ENCODE results near the gene SCARB1. TPM values are rescaled to one million over a fixed set of nuclear protein-coding genes. Genes with fewer than 3 reads are reported as not detected.
"Not testable (repeated sequence)": the region's sequence is repeated elsewhere in the genome, so short reads cannot be mapped to it uniquely, and the experiment has no call there.

The SCARB1 gene
- total RNA-seq, 1 experiment from 2014 or later: 44.9 TPM

- DNase-seq: no peak
- Histone ChIP-seq H3K27me3 (ENCODE audit: control insufficient read depth, insufficient read depth, low read length) (no peaks in the 10 kb centered on the region), H3K36me3 (replicated peaks; ENCODE audit: control insufficient read depth, insufficient read depth, low read length) (no peaks in the 10 kb centered on the region), H3K4me3 (ENCODE audit: insufficient read depth, low read depth, low read length) (no peak overlapping the region)
These were observed 32.8 kb upstream of the SCARB1 start for GRCh38 chr12:124896461-124896860.

DNA sequence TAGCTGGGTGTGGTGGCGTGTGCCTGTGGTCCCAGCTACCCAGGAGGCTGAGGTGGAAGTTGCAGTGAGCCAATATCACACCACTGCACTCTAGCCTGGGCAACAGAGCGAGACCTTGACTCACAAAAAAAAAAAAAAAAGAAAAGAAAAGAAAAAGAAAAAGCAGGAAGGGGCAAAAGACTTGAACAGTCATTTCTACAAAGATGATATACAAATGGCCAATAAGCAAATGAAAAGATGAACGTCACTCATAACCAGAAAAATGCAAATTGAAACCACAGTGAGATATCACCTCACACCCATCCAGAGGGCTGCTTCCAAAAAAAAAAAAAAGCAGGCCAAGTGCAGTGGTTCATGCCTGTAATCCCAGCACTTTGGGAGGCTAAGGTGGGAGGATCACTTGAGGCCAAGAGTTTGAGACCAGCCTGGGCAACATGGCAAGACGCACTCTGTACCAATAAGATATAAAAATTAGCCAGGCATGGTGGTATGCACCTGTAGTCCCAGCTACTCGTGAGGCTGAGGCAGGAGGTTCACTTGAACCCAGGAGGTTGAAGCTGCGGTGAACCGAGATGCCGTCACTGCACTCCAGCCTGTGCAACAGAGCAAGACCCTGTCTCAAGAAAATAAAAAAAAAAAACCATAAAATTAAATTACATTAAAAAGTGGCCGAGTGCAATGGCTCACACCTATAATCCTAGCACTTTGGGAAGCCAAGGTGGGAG, 30.3 kb upstream of the SCARB1 start:
- DNase-seq: no peak
- no peak overlapping the region for H3K4me3 ChIP-seq (ENCODE audit: insufficient read depth, low read depth, low read length)
- H3K36me3 ChIP-seq (replicated peaks; ENCODE audit: control insufficient read depth, insufficient read depth, low read length): no peaks in the 10 kb centered on the region
- no peaks in the 10 kb centered on the region for H3K27me3 ChIP-seq (ENCODE audit: control insufficient read depth, insufficient read depth, low read length)

GRCh38 chr12:124888260-124888659, 24.6 kb upstream of the SCARB1 start:
- DNase-seq: no peak
- H3K4me3 ChIP-seq (ENCODE audit: insufficient read depth, low read depth, low read length): no peak overlapping the region
- no peaks in the 10 kb centered on the region for H3K27me3 ChIP-seq (ENCODE audit: control insufficient read depth, insufficient read depth, low read length)
- no peaks in the 10 kb centered on the region for H3K36me3 ChIP-seq (replicated peaks; ENCODE audit: control insufficient read depth, insufficient read depth, low read length)

DNA sequence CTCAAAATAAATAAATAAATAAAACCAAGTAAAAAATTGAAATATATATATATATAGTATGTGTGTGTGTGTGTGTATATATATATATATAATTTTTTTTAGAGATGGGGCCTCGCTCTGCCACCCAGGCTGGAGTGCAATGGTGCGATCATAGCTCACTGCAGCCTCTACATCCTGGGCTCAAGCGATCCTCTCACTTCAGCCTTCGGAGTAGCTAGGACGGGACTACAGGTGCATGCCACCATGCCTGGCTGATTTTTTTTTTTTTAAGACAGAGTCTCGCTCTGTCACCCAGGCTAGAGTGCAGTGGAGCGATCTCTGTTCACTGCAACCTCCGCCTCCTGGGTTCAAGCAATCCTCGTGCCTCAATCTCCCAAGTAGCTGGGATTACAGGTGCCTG, 24.1 kb upstream of the SCARB1 start:
- H3K36me3 ChIP-seq (replicated peaks; ENCODE audit: control insufficient read depth, insufficient read depth, low read length); H3K27me3 ChIP-seq (ENCODE audit: control insufficient read depth, insufficient read depth, low read length); H3K4me3 ChIP-seq (ENCODE audit: insufficient read depth, low read depth, low read length); DNase-seq: not testable (repeated sequence)

DNA sequence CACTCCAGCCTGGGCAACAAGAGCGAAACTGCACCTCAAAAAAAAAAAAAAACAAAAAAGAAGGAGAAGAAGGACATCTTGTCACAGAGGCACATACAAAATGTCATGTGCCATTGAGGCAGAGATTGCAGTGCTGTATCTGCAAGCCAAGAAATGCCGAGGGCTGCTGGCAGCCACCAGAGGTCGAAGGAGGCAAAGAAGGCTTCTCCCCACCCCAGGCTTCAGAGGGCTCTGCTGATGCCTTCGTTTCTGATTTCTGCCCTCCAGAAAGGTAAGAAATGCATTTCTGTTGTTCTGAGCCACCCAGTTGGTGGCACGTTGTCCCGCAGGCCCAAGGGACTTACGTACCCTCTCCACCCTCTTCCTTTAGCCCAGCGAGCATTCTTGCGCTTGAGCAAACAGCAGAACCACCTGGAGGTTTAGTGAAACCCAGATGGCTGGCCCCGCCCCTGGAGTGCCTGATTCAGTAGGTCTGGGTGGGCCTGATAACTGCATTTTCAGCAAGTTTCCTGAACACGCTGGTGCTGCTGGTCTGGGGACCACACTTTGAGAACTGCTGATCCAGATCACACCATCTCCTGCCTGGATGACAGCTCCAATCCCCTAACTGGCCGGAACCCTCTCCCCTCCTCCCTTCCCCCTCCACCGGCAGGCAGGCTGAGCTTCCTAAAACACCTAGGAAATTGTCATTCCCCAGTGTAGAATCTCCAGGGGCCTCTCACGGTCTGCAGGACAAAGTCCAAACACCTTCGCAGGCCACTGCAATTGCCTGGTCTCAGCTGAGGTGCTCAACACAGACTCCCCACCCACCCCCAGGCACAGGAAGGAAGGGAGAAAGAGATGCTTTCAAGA, 21.1 kb upstream of the SCARB1 start:
- peak; percentile 61 for DNase-seq
- Histone ChIP-seq H3K4me3 (ENCODE audit: insufficient read depth, low read depth, low read length) (no peak overlapping the region), H3K27me3 (ENCODE audit: control insufficient read depth, insufficient read depth, low read length) (no peaks in the 10 kb centered on the region), H3K36me3 (replicated peaks; ENCODE audit: control insufficient read depth, insufficient read depth, low read length) (no peaks in the 10 kb centered on the region)

DNA sequence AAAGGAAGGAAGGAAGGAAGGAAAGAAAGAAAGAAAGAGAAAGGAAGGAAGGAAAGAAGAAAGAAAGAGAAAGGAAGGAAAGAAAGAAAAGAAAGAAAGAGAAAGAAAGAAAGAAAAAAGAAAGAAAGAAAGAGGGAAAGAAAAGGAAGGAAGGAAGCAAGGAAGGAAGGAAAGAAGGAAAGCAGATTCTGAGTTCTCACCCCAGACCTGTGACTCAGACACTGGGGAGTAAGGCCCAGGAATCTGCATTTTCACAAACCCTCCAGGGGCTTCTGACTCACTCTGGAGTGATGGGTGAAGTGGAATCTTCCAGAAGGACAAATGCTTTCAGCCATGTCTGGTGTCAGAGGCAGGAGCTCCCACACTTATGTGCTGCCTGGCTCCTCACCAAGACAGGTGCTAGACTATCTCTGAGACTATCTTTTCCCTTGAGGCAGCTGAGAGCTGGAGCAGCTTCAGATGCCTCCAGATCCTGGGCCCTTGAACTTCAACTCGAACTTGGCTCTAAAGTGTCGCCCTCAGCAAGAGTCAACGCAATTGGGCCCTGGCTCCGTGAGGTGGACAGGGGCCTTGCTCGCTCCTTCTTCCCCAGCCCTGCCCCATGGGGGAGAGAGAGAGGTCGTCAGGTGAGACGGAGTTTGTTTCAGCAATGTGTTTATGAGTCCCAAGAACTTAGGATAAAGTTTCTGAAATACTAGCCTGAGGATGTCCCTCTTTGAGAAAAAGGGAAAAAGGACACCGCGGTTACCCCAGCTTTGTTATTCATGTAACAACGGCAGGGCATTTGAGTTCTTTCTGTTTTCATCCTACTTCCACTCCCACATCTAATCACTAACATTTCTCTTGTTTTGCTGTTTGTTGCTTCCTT, 19.8 kb upstream of the SCARB1 start:
- peak; percentile 44 for DNase-seq
- Histone ChIP-seq H3K27me3 (ENCODE audit: control insufficient read depth, insufficient read depth, low read length) (no peaks in the 10 kb centered on the region), H3K4me3 (ENCODE audit: insufficient read depth, low read depth, low read length) (no peak overlapping the region), H3K36me3 (replicated peaks; ENCODE audit: control insufficient read depth, insufficient read depth, low read length) (no peaks in the 10 kb centered on the region)

DNA sequence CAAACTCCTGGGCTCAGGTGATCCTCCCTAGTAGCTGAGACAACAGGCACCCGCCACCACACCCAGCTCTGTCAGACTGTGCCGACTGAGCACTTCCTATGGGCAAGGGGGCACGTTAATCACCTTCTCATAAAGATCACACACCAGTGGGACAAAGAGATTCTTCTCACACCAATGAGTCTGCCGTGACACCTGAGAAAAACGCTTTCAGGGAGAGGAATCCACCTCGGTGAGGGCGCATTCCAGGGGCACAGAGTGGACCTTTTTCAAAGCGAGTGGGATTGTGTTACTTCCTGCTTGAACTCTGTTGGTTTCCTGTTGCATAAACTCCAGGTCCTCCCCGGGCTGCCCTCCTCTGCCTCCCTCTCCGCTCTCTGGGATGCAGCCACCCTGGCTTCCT, 17.5 kb upstream of the SCARB1 start:
- Histone ChIP-seq H3K4me3 (ENCODE audit: insufficient read depth, low read depth, low read length) (no peak overlapping the region), H3K27me3 (ENCODE audit: control insufficient read depth, insufficient read depth, low read length) (no peaks in the 10 kb centered on the region), H3K36me3 (replicated peaks; ENCODE audit: control insufficient read depth, insufficient read depth, low read length) (no peaks in the 10 kb centered on the region)
- peak; percentile 44 for DNase-seq

DNA sequence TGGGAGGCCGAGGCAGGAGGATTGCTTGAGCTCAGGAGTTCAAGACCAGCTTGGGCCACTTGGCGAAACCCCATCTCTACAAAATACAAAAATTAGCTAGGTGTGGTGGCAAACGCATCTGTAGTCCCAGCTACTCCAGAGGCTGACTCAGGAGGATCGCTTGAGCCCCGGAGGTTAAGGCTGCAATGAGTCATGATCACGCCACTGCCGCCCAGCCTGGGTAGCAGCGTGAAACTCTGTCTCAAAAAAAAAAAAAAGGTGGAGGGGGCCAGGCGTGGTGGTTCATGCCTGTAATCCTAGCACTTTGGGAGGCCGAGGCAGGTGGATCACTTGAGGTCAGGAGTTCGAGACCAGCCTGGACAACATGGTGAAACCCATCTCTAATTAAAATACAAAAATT, 16.7 kb upstream of the SCARB1 start:
- not testable (repeated sequence) for DNase-seq; H3K27me3 ChIP-seq (ENCODE audit: control insufficient read depth, insufficient read depth, low read length); H3K4me3 ChIP-seq (ENCODE audit: insufficient read depth, low read depth, low read length); H3K36me3 ChIP-seq (replicated peaks; ENCODE audit: control insufficient read depth, insufficient read depth, low read length)

GRCh38 chr12:124878795-124879516, 15.3 kb upstream of the SCARB1 start:
- Histone ChIP-seq H3K36me3 (replicated peaks; ENCODE audit: control insufficient read depth, insufficient read depth, low read length) (no peaks in the 10 kb centered on the region), H3K27me3 (ENCODE audit: control insufficient read depth, insufficient read depth, low read length) (no peaks in the 10 kb centered on the region), H3K4me3 (ENCODE audit: insufficient read depth, low read depth, low read length) (no peak overlapping the region)
- no peak for DNase-seq

- no peak overlapping the region for H3K4me3 ChIP-seq (ENCODE audit: insufficient read depth, low read depth, low read length)
- no peaks in the 10 kb centered on the region for H3K27me3 ChIP-seq (ENCODE audit: control insufficient read depth, insufficient read depth, low read length)
- DNase-seq: peak; percentile 54
- H3K36me3 ChIP-seq (replicated peaks; ENCODE audit: control insufficient read depth, insufficient read depth, low read length): no peaks in the 10 kb centered on the region
These were observed 13.8 kb upstream of the SCARB1 start for GRCh38 chr12:124877423-124877822.

DNA sequence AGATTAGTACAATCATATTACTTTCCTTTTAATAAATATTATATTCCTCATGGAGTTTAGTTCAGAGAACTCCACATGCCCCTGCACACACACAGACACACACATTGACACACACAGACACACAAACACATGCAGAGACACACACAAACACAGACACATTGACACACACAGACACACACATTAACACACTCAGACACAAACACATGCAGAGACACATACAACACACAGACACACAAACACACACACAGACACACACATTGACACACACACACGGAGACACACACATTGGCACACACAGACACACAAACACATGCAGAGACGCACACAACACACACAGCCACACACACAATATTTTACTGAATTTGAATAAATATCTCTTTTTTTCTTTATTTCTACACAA, 12.5 kb upstream of the SCARB1 start:
- DNase-seq: no peak
- H3K4me3 ChIP-seq (ENCODE audit: insufficient read depth, low read depth, low read length): no peak overlapping the region
- no peaks in the 10 kb centered on the region for H3K36me3 ChIP-seq (replicated peaks; ENCODE audit: control insufficient read depth, insufficient read depth, low read length)
- no peaks in the 10 kb centered on the region for H3K27me3 ChIP-seq (ENCODE audit: control insufficient read depth, insufficient read depth, low read length)

DNA sequence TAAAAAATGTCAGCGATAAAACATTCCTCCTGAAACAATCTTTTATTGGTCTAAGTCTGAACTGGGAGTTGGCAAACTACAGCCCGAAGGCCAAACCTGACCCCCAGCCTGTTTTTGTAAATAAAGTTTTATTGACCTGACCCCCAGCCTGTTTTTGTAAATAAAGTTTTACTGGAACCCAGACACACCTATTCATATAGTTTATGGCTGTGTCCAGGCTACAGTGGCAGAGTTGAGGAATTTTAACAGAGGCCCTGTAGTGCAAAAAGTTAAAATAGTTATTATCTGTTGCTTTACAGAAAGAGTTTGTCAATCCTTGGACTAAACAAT, 12.1 kb upstream of the SCARB1 start:
- Histone ChIP-seq H3K4me3 (ENCODE audit: insufficient read depth, low read depth, low read length) (no peak overlapping the region), H3K27me3 (ENCODE audit: control insufficient read depth, insufficient read depth, low read length) (no peaks in the 10 kb centered on the region), H3K36me3 (replicated peaks; ENCODE audit: control insufficient read depth, insufficient read depth, low read length) (no peaks in the 10 kb centered on the region)
- no peak for DNase-seq

GRCh38 chr12:124874988-124875802, 11.5 kb upstream of the SCARB1 start:
- H3K27me3 ChIP-seq (ENCODE audit: control insufficient read depth, insufficient read depth, low read length): no peaks in the 10 kb centered on the region
- peak; percentile 26 for DNase-seq
- H3K4me3 ChIP-seq (ENCODE audit: insufficient read depth, low read depth, low read length): no peak overlapping the region

More at GRCh38 chr12:124874988-124875802, 11.5 kb upstream of the SCARB1 start:
- no peaks in the 10 kb centered on the region for H3K36me3 ChIP-seq (replicated peaks; ENCODE audit: control insufficient read depth, insufficient read depth, low read length)

Data from H7 (cell line).